Lower leg skin (tissue), 4 donors: ENCODE data around the gene PTPRN2. TPM values are rescaled to one million over a fixed set of nuclear protein-coding genes. Genes with fewer than 3 reads are reported as not detected.

Experiments used
- DNase-seq, 2 donors: peaks; one replicate each; pipeline ENCODE4 v3.0.0-alpha.2; 2019; ENCODE audit warnings: low spot score in 2 of 2
- H3K4me3 ChIP-seq: fragments of 200-600 bp; sonication (generic); 2 replicates; pipeline ENCODE4 v1.5.1; 2017; ENCODE audit warnings: mild to moderate bottlenecking, low read depth; ENCODE audit not compliant: poor library complexity, severe bottlenecking
- POLR2A ChIP-seq, 2 donors: fragments of 450-650 bp; IDR thresholded peaks; one replicate each; pipeline ENCODE4 v1.6.1; 2016 to 2017; ENCODE audit warnings: antibody characterized with exemption in 2 of 2, mild to moderate bottlenecking in 1 of 2, moderate library complexity in 1 of 2
- WGBS, 2 donors: methylation state at CpG; one replicate each; pipeline ENCODE4 v1.1.5; 2018; 5-methylcytosine and 5-hydroxymethylcytosine counted together
- intact Hi-C: fragments of 100-400 bp; cut with DNase I; formaldehyde crosslinking; loops from one replicate; pipeline ENCODE4 v1.15.0; 2023; ENCODE audit warnings: low total_unique reads
- total RNA-seq, 4 donors: library from RNA; depleted of rRNA; stranded (reverse); fragments of >200 nt; gene quantifications; one replicate each; pipeline ENCODE4 v1.1.0, GENCODE V29; 2016
- TF ChIP-seq, protein P1 (sequence below), 3 donors: fragments of 450-650 bp; IDR thresholded peaks; one replicate each; pipeline ENCODE4 v1.5.1; 2016; ENCODE audit warnings: antibody characterized with exemption in 3 of 3, mild to moderate bottlenecking in 3 of 3, moderate library complexity in 2 of 3

Gene PTPRN2
- total RNA-seq, 4 donors from 2014 or later, result 0.11 to 1.6 (median 0.92) TPM

DNA sequence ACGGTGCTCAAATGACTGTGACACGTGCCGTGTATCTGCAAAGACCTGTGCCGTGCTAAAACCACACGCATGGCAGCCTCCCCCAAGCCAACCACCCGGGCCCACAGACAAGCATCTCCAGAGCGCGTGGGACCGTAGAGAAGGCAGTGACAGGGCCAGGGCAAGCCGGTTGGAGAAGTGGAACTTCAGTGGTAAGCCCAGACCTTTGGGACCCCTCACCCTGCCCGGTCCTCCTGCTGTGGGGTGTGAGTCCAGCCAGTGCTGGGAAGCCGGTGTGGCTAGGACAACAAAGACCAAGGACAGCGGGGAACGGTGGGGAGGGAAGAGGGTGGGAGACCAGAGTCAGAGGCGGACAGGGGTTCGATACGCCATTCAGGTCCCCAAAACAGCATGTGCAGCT lies 774.6 kb downstream of the PTPRN2 start:
- intact Hi-C loops, result no loop called here
- WGBS, 2 donors, result 92 to 93% methylated on average over 17 of the region's 17 CpGs
- TF ChIP-seq POLR2A (IDR thresholded peaks at IDR 0.05), result no peak
- TF ChIP-seq, protein P1, sequence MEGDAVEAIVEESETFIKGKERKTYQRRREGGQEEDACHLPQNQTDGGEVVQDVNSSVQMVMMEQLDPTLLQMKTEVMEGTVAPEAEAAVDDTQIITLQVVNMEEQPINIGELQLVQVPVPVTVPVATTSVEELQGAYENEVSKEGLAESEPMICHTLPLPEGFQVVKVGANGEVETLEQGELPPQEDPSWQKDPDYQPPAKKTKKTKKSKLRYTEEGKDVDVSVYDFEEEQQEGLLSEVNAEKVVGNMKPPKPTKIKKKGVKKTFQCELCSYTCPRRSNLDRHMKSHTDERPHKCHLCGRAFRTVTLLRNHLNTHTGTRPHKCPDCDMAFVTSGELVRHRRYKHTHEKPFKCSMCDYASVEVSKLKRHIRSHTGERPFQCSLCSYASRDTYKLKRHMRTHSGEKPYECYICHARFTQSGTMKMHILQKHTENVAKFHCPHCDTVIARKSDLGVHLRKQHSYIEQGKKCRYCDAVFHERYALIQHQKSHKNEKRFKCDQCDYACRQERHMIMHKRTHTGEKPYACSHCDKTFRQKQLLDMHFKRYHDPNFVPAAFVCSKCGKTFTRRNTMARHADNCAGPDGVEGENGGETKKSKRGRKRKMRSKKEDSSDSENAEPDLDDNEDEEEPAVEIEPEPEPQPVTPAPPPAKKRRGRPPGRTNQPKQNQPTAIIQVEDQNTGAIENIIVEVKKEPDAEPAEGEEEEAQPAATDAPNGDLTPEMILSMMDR (IDR thresholded peaks at IDR 0.05), result no peak
- DNase-seq, result no peak
- H3K4me3 ChIP-seq, result no peak overlapping the region

DNA sequence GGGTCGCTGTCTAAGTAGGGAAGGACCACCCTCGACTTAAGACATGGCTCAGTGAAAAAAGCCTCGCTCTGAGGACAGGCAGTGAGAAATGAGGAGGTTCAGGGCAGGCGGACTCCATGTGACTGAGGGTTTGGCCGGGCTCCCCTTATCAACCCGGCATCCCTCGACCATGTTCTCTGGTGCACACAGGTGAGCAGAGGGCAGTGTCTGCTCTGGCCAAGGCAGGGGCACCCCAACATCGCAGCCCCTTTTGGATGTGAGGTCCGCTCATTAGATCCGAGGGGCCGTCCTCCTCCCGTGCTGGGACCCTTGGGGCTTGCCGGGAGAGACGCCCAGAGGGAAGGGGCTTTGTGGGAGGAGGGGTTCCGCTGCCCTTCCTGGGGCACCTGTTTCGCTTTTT lies 775.7 kb downstream of the PTPRN2 start:
- TF ChIP-seq, protein P1 (IDR thresholded peaks at IDR 0.05), result no peak
- TF ChIP-seq POLR2A (IDR thresholded peaks at IDR 0.05), result no peak
- 87% methylated on average over 15 to 16 of the region's 16 CpGs for WGBS, 2 donors
- DNase-seq, result no peak
- H3K4me3 ChIP-seq, result no peak overlapping the region
- intact Hi-C loops, result no loop called here

DNA sequence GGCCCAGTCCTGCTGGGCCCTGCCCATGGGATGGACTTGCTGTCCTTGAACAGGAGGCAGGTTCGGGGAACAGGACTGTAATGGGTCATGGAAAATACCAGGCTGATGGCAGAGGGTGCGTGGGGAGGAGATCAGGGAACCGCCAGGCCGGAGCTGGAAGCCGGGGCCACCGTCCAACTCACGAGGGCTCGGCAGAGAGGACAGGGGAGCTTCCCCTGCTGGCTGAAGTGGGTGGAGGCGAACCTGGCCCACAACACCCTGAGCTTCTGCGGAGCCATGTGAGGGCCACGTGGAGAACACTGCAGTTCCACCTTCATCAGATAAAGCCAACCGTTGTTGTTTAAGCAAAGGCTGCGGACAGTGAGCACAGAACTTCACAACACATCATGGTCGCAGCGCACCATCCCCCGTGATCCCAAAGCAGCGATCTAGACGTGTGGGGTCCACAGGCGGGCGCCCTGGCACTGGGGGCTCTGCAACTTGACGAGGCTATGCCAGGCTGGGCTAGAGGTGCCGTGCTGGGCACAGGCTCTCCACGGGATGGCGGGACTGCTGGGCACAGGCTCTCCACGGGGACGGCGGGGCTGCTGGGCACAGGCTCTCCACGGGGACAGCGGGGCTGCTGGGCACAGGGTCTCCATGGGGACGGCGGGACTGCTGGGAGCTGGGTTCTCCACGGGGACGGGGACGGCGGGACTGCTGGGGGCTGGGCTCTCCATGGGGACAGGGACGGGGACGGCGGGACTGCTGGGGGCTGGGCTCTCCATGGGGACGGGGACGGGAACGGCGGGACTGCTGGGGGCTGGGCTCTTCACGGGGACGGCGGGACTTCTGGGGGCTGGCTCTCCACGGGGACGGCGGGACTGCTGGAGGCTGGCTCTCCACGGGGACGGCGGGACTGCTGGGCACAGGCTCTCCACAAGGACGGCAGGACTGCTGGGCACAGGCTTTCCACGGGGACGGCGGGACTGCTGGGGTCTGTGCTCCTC lies 777.5 kb downstream of the PTPRN2 start:
- DNase-seq, result no peak
- no peak for TF ChIP-seq POLR2A (IDR thresholded peaks at IDR 0.05)
- TF ChIP-seq, protein P1 (IDR thresholded peaks at IDR 0.05), result no peak
- intact Hi-C loops, result no loop called here
- 94 to 95% methylated on average over 45 to 54 of the region's 55 CpGs for WGBS, 2 donors
- H3K4me3 ChIP-seq, result no peak overlapping the region

DNA sequence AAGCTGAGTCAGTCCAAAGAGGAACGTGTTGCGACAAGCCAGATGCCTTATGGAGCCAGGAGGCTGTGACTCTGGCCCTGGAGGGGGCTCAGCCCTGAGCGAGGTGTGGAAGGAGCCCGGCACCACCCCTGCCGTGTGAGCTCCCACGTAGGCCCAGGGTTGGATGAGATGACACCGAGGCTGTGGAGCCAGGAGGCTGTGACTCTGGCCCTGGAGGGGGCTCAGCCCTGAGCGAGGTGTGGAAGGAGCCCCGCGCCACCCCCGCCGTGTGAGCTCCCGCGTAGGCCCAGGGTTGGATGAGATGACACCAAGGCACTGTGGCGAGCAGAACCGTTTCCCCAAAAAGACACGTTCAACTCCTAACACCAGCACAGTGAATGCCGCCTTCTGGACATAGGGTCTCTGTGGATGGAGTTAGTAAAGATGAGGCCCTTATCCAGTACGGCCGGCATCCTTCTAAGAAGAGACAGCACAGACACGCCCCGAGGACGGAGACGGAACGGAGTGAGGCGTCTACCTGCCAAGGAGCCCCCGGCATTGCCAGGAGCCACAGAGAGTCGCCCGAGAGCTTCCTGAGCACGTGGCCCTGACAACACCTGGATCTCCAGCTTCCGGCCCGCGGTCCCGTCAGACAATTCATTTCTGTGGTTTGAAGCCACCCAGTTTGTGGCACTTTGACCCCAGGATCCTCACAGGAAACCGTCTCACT lies 778.3 kb downstream of the PTPRN2 start:
- intact Hi-C loops, result no loop called here
- DNase-seq, result no peak
- no peak for TF ChIP-seq POLR2A (IDR thresholded peaks at IDR 0.05)
- TF ChIP-seq, protein P1 (IDR thresholded peaks at IDR 0.05), result no peak
- WGBS, 2 donors, result 91 to 92% methylated on average over 33 of the region's 35 CpGs
- H3K4me3 ChIP-seq, result no peak overlapping the region

DNA sequence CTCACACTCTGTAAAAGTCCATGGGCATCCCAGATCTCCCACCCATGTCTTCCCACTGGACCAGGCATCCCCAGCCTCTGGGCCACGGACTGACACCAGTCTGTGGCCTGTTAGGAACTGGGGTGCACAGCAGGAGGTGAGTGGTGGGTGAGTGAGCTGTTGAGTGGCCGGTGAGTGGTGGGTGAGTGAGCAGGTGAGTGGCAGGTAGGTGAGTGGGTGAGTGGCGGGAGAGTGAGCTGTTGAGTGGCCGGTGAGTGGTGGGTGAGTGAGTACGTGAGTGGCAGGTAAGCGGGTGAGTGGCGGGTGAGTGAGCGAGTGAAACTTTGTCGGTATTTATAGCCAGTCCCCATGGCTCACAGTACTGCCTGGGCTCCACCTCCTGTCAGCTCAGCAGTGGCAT lies 779.6 kb downstream of the PTPRN2 start:
- WGBS, 2 donors, result 94% methylated on average over 9 of the region's 9 CpGs
- intact Hi-C loops, result no loop called here
- TF ChIP-seq, protein P1 (IDR thresholded peaks at IDR 0.05), result no peak
- no peak for TF ChIP-seq POLR2A (IDR thresholded peaks at IDR 0.05)

More for the DNA sequence above, 779.6 kb downstream of the PTPRN2 start:
- no peak overlapping the region for H3K4me3 ChIP-seq
- DNase-seq, result no peak
